Stimulated activated CD8-positive, alpha-beta memory T cell treated with anti-CD3 and anti-CD28 coated beads, Interleukin-12 subunit alpha, Interleukin-12 subunit beta, amount 100 ng/mL, for 24 hours (primary cell): Measurements from ENCODE around the gene TCF7L2.

Experiments
- DNase-seq: peaks from one replicate; pipeline ENCODE4 v3.0.0-alpha.2; 2020; ENCODE audit errors: extremely low read depth

The TCF7L2 gene

GRCh38 chr10:112966194-112966855, 16.3 kb downstream of the TCF7L2 start:
- no peak for DNase-seq

- DNase-seq, result no peak
These were observed 17.2 kb downstream of the TCF7L2 start for GRCh38 chr10:112967200-112967599.

- no peak for DNase-seq
These were observed 19.1 kb downstream of the TCF7L2 start for GRCh38 chr10:112969131-112969530.

GRCh38 chr10:112969542-112969941, 19.5 kb downstream of the TCF7L2 start:
- DNase-seq, result no peak

- no peak for DNase-seq
These were observed 20.0 kb downstream of the TCF7L2 start for GRCh38 chr10:112970021-112970420.

- no peak for DNase-seq
These were observed 22.6 kb downstream of the TCF7L2 start for GRCh38 chr10:112972606-112973005.

GRCh38 chr10:112973046-112973445, 23.0 kb downstream of the TCF7L2 start:
- no peak for DNase-seq

- DNase-seq, result no peak
These were observed 23.8 kb downstream of the TCF7L2 start for GRCh38 chr10:112973805-112974204.

- no peak for DNase-seq
These were observed 27.4 kb downstream of the TCF7L2 start for GRCh38 chr10:112977426-112977898.

- no peak for DNase-seq
These were observed 29.9 kb downstream of the TCF7L2 start for GRCh38 chr10:112979927-112980326.

GRCh38 chr10:112980937-112981336, 30.9 kb downstream of the TCF7L2 start:
- DNase-seq, result no peak

GRCh38 chr10:112981553-112981952, 31.5 kb downstream of the TCF7L2 start:
- DNase-seq, result no peak

GRCh38 chr10:112983444-112984056, 33.5 kb downstream of the TCF7L2 start:
- DNase-seq, result no peak

- DNase-seq, result no peak
These were observed 34.7 kb downstream of the TCF7L2 start for GRCh38 chr10:112984756-112985155.

GRCh38 chr10:112985690-112986543, 35.9 kb downstream of the TCF7L2 start:
- no peak for DNase-seq

GRCh38 chr10:112986544-112987190, 36.6 kb downstream of the TCF7L2 start:
- DNase-seq, result no peak

- no peak for DNase-seq
These were observed 38.9 kb downstream of the TCF7L2 start for GRCh38 chr10:112988839-112989406.

- no peak for DNase-seq
These were observed 39.8 kb downstream of the TCF7L2 start for GRCh38 chr10:112989826-112990225.

GRCh38 chr10:112990271-112990670, 40.2 kb downstream of the TCF7L2 start:
- no peak for DNase-seq

- no peak for DNase-seq
These were observed 41.9 kb downstream of the TCF7L2 start for GRCh38 chr10:112991888-112992491.

- no peak for DNase-seq
These were observed 46.4 kb downstream of the TCF7L2 start for GRCh38 chr10:112996462-112996861.
